Tibial nerve (tissue), 4 donors: ENCODE data around the gene FBXL7. TPM values are rescaled to one million over a fixed set of nuclear protein-coding genes. Genes with fewer than 3 reads are reported as not detected.

Experiments
- DNase-seq, 2 donors: peaks; one replicate each; pipeline ENCODE4 v3.0.0-alpha.2; 2019; ENCODE audit warnings: low spot score in 2 of 2
- H3K27ac ChIP-seq, 4 donors: fragments of 200-600 bp; sonication (generic) in 3 of 4; one replicate each; pipeline ENCODE4 v1.5.1; 2017 to 2019; ENCODE audit warnings: mild to moderate bottlenecking in 1 of 4
- H3K27me3 ChIP-seq, 2 donors: fragments of 200-600 bp; sonication (generic) in 1 of 2; one replicate each; pipeline versions ENCODE4 v1.5.1 to v1.6.0; 2017 to 2019
- H3K36me3 ChIP-seq, 3 donors: fragments of 200-600 bp; sonication (generic); one replicate each; pipeline ENCODE4 v1.5.1; 2018 to 2019
- H3K4me1 ChIP-seq, 4 donors: fragments of 200-600 bp; sonication (generic) in 3 of 4; one replicate each; pipeline ENCODE4 v1.5.1; 2017 to 2019
- H3K4me3 ChIP-seq, 4 donors: fragments of 200-600 bp; sonication (generic) in 3 of 4; one replicate each; pipeline ENCODE4 v1.5.1; 2017 to 2019; ENCODE audit warnings: mild to moderate bottlenecking in 1 of 4, moderate library complexity in 1 of 4
- H3K9me3 ChIP-seq, 4 donors: fragments of 200-600 bp; sonication (generic) in 3 of 4; one replicate each; pipeline ENCODE4 v1.5.1; 2017 to 2019
- EP300 ChIP-seq, 2 donors: sonication (generic); formaldehyde crosslinking; IDR thresholded peaks; one replicate each; pipeline ENCODE4 v1.6.1; 2017; ENCODE audit warnings: antibody characterized with exemption in 2 of 2, mild to moderate bottlenecking in 1 of 2
- POLR2A ChIP-seq, 2 donors: fragments of 450-650 bp; IDR thresholded peaks; one replicate each; pipeline ENCODE4 v1.6.1; 2017; ENCODE audit warnings: antibody characterized with exemption in 2 of 2, mild to moderate bottlenecking in 2 of 2, moderate library complexity in 2 of 2
- WGBS, 2 donors: methylation state at CpG; one replicate each; pipeline ENCODE4 v1.1.5; 2018; 5-methylcytosine and 5-hydroxymethylcytosine counted together
- total RNA-seq, 4 donors: library from RNA; depleted of rRNA; stranded (reverse); fragments of >200 nt; gene quantifications; one replicate each; pipeline ENCODE4 v1.1.0, GENCODE V29; 2016
- TF ChIP-seq, protein P1 (sequence below), 5 experiments: fragments of 200-600 bp in 3 of 5; fragments of 450-650 bp in 2 of 5; sonication (generic) in 3 of 5; IDR thresholded peaks; one replicate each; pipeline ENCODE4 v1.5.1; 2016 to 2019; ENCODE audit warnings: antibody characterized with exemption in 5 of 5, mild to moderate bottlenecking in 3 of 5, moderate library complexity in 2 of 5

FBXL7 gene
- total RNA-seq, 4 donors from 2014 or later: 33.6 to 54.5 (median 40.9) TPM

GRCh38 chr5:15948190-15948589 lies 448.2 kb downstream of the FBXL7 start:
- Histone ChIP-seq H3K27me3 (no peaks in the 10 kb centered on the region), H3K36me3 (peaks cover 0 to 46% (median 0%) of the 10 kb centered on the region in 3 donors), H3K4me3 (no peak overlapping the region), H3K4me1 (peaks cover 0 to 4% (median 0%) of the 10 kb centered on the region in 4 donors), H3K9me3 (no peaks in the 10 kb centered on the region), H3K27ac (no peak overlapping the region)
- DNase-seq: no peak
- TF ChIP-seq, protein P1, sequence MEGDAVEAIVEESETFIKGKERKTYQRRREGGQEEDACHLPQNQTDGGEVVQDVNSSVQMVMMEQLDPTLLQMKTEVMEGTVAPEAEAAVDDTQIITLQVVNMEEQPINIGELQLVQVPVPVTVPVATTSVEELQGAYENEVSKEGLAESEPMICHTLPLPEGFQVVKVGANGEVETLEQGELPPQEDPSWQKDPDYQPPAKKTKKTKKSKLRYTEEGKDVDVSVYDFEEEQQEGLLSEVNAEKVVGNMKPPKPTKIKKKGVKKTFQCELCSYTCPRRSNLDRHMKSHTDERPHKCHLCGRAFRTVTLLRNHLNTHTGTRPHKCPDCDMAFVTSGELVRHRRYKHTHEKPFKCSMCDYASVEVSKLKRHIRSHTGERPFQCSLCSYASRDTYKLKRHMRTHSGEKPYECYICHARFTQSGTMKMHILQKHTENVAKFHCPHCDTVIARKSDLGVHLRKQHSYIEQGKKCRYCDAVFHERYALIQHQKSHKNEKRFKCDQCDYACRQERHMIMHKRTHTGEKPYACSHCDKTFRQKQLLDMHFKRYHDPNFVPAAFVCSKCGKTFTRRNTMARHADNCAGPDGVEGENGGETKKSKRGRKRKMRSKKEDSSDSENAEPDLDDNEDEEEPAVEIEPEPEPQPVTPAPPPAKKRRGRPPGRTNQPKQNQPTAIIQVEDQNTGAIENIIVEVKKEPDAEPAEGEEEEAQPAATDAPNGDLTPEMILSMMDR (IDR thresholded peaks at IDR 0.05): no peak
- TF ChIP-seq POLR2A (IDR thresholded peaks at IDR 0.05) (no peak), EP300 (IDR thresholded peaks at IDR 0.05) (no peak)
- WGBS, 2 donors: 35 to 47% methylated on average over 3 of the region's 3 CpGs

- no peaks in the 10 kb centered on the region for H3K9me3 ChIP-seq
- WGBS, 2 donors: 95 to 98% methylated on average over 3 of the region's 3 CpGs
- H3K36me3 ChIP-seq: peaks cover 0 to 34% (median 0%) of the 10 kb centered on the region in 3 donors
- peaks cover 0 to 4% (median 0%) of the 10 kb centered on the region in 4 donors for H3K4me1 ChIP-seq
- no peak overlapping the region for H3K27ac ChIP-seq
- no peak overlapping the region for H3K4me3 ChIP-seq
- no peaks in the 10 kb centered on the region for H3K27me3 ChIP-seq
- TF ChIP-seq POLR2A (IDR thresholded peaks at IDR 0.05) (no peak), EP300 (IDR thresholded peaks at IDR 0.05) (no peak)
- TF ChIP-seq, protein P1 (IDR thresholded peaks at IDR 0.05): no peak
- no peak for DNase-seq
Observed at GRCh38 chr5:15951126-15951525, 451.1 kb downstream of the FBXL7 start.

DNA sequence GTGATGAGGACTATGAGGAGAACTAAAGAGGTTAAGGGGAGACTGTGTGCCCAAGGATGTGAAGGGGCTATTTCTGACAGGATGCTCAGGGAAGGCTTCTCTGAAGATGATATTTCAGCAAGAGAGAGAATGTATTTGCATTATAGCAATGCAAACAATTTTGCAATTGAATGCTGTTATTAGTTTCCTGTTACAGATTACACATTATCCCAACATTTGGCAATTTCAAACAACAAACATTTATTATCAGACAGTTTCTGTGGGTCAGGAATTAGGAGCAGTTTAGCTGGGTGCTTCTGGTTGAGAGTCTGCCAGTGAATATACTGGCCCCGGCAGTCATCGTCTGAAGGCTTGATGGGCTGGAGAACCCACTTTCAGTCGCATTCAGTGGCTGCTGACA lies 451.6 kb downstream of the FBXL7 start:
- H3K27ac ChIP-seq: no peak overlapping the region
- H3K4me3 ChIP-seq: no peak overlapping the region
- 94 to 96% methylated on average over 3 of the region's 3 CpGs for WGBS, 2 donors
- H3K9me3 ChIP-seq: no peaks in the 10 kb centered on the region
- no peak for DNase-seq
- TF ChIP-seq EP300 (IDR thresholded peaks at IDR 0.05) (no peak), POLR2A (IDR thresholded peaks at IDR 0.05) (no peak)
- TF ChIP-seq, protein P1 (IDR thresholded peaks at IDR 0.05): no peak
- peaks cover 0 to 34% (median 0%) of the 10 kb centered on the region in 3 donors for H3K36me3 ChIP-seq
- H3K27me3 ChIP-seq: no peaks in the 10 kb centered on the region
- peaks cover 0 to 4% (median 0%) of the 10 kb centered on the region in 4 donors for H3K4me1 ChIP-seq

GRCh38 chr5:15956622-15957021 lies 456.6 kb downstream of the FBXL7 start:
- H3K27me3 ChIP-seq: no peaks in the 10 kb centered on the region
- DNase-seq: no peak
- H3K9me3 ChIP-seq: no peaks in the 10 kb centered on the region
- H3K36me3 ChIP-seq: peaks cover 0 to 2% (median 0%) of the 10 kb centered on the region in 3 donors
- H3K4me1 ChIP-seq: no peaks in the 10 kb centered on the region
- H3K4me3 ChIP-seq: no peak overlapping the region
- WGBS, 2 donors: 93 to 94% methylated on average over 6 of the region's 6 CpGs
- no peak for TF ChIP-seq POLR2A (IDR thresholded peaks at IDR 0.05)
- TF ChIP-seq, protein P1 (IDR thresholded peaks at IDR 0.05): no peak
- TF ChIP-seq EP300 (IDR thresholded peaks at IDR 0.05): no peak
- H3K27ac ChIP-seq: no peak overlapping the region

- Histone ChIP-seq H3K36me3 (no peaks in the 10 kb centered on the region), H3K27me3 (no peaks in the 10 kb centered on the region), H3K4me1 (no peaks in the 10 kb centered on the region), H3K9me3 (no peaks in the 10 kb centered on the region), H3K27ac (no peak overlapping the region), H3K4me3 (no peak overlapping the region)
- DNase-seq: no peak
- TF ChIP-seq EP300 (IDR thresholded peaks at IDR 0.05) (no peak), POLR2A (IDR thresholded peaks at IDR 0.05) (no peak)
- TF ChIP-seq, protein P1 (IDR thresholded peaks at IDR 0.05): no peak
- WGBS, 2 donors: 79 to 83% methylated on average over 5 of the region's 5 CpGs
Observed at GRCh38 chr5:15957124-15957523, 457.1 kb downstream of the FBXL7 start.
